Activated T-helper 1 cell treated with anti-CD3 and anti-CD28 coated beads, Interleukin-12 subunit alpha, Interleukin-12 subunit beta, Interleukin-2, Interleukin-4 antibody, amounts not matched to agents 30 ng/mL and 10 ng/mL and 1 ng/mL, durations not matched to agents 14 hours and 24 hours and 36 hours (primary cell): ENCODE data around the gene PLCB2. TPM values are rescaled to one million over a fixed set of nuclear protein-coding genes. Genes with fewer than 3 reads are reported as not detected.

Experiments
- DNase-seq: peaks from one replicate; pipeline ENCODE4 v3.0.0; 2021; ENCODE audit warnings: low spot score
- H3K27ac Mint-ChIP-seq: one replicate; pipeline ENCODE4 v1.8.0; 2021; ENCODE audit warnings: mild to moderate bottlenecking, mixed read lengths
- H3K27me3 Mint-ChIP-seq: one replicate; pipeline ENCODE4 v1.8.0; 2022; ENCODE audit warnings: mild to moderate bottlenecking, moderate library complexity, mixed read lengths; ENCODE audit not compliant: insufficient read depth
- H3K36me3 Mint-ChIP-seq: one replicate; pipeline ENCODE4 v1.8.0; 2021; ENCODE audit warnings: low read depth, mixed read lengths
- H3K4me1 Mint-ChIP-seq: one replicate; pipeline ENCODE4 v1.8.0; 2021; ENCODE audit warnings: low read depth, mixed read lengths
- H3K4me3 Mint-ChIP-seq: one replicate; pipeline ENCODE4 v1.8.0; 2021; ENCODE audit warnings: mild to moderate bottlenecking, moderate library complexity, mixed read lengths
- H3K9me3 Mint-ChIP-seq: one replicate; pipeline ENCODE4 v1.8.0; 2021; ENCODE audit warnings: mixed read lengths
- intact Hi-C: fragments of 100-400 bp; cut with micrococcal nuclease; formaldehyde crosslinking; loops from one replicate; pipeline ENCODE4 v1.15.1; 2024
- total RNA-seq: library from RNA; stranded (reverse); gene quantifications from 2 replicates; pipeline ENCODE4 v1.2.3, GENCODE V29; 2022

PLCB2 gene
- total RNA-seq, 1 donor from 2014 or later, result 88.5 TPM

GRCh38 chr15:40313531-40314398 is 6.0 kb upstream of the PLCB2 start:
- H3K4me3 Mint-ChIP-seq, result no peak overlapping the region
- H3K27ac Mint-ChIP-seq, result no peak overlapping the region
- no peaks in the 10 kb centered on the region for H3K36me3 Mint-ChIP-seq
- peaks cover 57% of the 10 kb centered on the region for H3K27me3 Mint-ChIP-seq
- DNase-seq, result no peak
- peaks cover 13% of the 10 kb centered on the region for H3K4me1 Mint-ChIP-seq
- intact Hi-C loops, result no loop called here
- H3K9me3 Mint-ChIP-seq, result no peaks in the 10 kb centered on the region

DNA sequence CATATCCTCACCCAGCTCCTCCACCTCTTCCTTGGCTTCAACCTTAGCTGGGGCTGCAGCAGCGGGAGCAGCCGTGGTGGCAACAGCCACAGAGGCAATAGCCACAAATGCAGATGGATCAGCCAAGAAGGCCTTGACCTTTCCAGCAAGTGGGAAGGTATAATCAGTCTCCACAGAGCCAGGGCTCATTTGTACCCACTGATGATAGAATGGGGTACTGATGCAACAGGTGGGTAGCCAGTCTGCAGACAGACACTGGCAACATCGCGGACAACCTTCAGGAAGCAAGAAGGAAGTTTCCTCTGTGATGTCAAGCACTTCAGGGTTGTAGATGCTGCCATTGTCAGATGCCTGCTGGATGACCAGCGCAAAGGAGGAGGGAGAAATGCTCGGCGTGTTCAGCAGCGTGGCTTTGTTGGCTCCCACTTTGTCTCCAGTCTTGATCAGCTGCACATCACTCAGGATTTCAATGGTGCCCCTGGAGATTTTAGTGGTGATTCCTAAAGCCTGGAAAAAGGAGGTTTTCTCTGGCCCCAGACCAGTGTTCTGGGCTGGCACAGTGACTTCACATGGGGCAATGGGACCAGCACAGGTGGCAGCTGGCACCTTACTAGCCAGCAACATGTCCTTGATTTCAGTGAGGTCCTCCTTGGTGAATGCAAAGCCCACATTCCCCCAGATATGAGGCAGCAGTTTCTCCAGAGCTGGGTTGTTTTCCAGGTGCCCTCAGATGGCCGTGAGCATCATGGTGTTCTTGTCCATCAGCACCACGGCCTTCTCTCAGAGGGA is 4.8 kb upstream of the PLCB2 start:
- Mint-ChIP-seq H3K27me3 (peaks cover 52% of the 10 kb centered on the region), H3K36me3 (no peaks in the 10 kb centered on the region), H3K27ac (no peak overlapping the region), H3K4me1 (peaks cover 19% of the 10 kb centered on the region), H3K9me3 (no peaks in the 10 kb centered on the region), H3K4me3 (no peak overlapping the region)
- DNase-seq, result no peak
- intact Hi-C loops, result no loop called here

- H3K4me1 Mint-ChIP-seq, result peaks cover 29% of the 10 kb centered on the region
- intact Hi-C loops, result loop anchor here (1.0 kb wide), 2 partner anchors 32 to 37 kb away; no protein-coding TSS in a partner anchor
These were observed 3.3 kb upstream of the PLCB2 start for GRCh38 chr15:40310993-40311392.

GRCh38 chr15:40310001-40310959 is 2.5 kb upstream of the PLCB2 start:
- Mint-ChIP-seq H3K36me3 (no peaks in the 10 kb centered on the region), H3K4me1 (peaks cover 34% of the 10 kb centered on the region), H3K27ac (peak overlapping the region; percentile 98), H3K9me3 (no peaks in the 10 kb centered on the region), H3K27me3 (peaks cover 38% of the 10 kb centered on the region), H3K4me3 (peak overlapping the region; percentile 92)
- intact Hi-C loops, result loop anchor here (1.0 kb wide), 2 partner anchors 31 to 36 kb away; no protein-coding TSS in a partner anchor
- peak; percentile 53 for DNase-seq

More at GRCh38 chr15:40310993-40311392, 3.3 kb upstream of the PLCB2 start:
- DNase-seq, result no peak
- Mint-ChIP-seq H3K4me3 (no peak overlapping the region), H3K9me3 (no peaks in the 10 kb centered on the region), H3K27ac (no peak overlapping the region), H3K27me3 (peaks cover 44% of the 10 kb centered on the region), H3K36me3 (no peaks in the 10 kb centered on the region)

GRCh38 chr15:40309344-40309862 is 1.7 kb upstream of the PLCB2 start:
- no peak for DNase-seq

GRCh38 chr15:40306908-40307307 is 827 bp downstream of the PLCB2 start:
- Mint-ChIP-seq H3K36me3 (peaks cover 10% of the 10 kb centered on the region), H3K27ac (peak overlapping the region; percentile 98), H3K4me3 (peak overlapping the region; percentile 92), H3K9me3 (no peaks in the 10 kb centered on the region), H3K4me1 (peaks cover 37% of the 10 kb centered on the region), H3K27me3 (peaks cover 10% of the 10 kb centered on the region)
- intact Hi-C loops, result loop anchor here (1.0 kb wide), 2 partner anchors 31 to 75 kb away; partner anchors contain the start of gene KNSTRN
- DNase-seq, result no peak

More at GRCh38 chr15:40309344-40309862, 1.7 kb upstream of the PLCB2 start:
- Mint-ChIP-seq H3K27ac (peak overlapping the region; percentile 98), H3K4me1 (peaks cover 37% of the 10 kb centered on the region), H3K27me3 (peaks cover 32% of the 10 kb centered on the region), H3K9me3 (no peaks in the 10 kb centered on the region), H3K4me3 (peak overlapping the region; percentile 92), H3K36me3 (no peaks in the 10 kb centered on the region)
- intact Hi-C loops, result no loop called here

- DNase-seq, result no peak
- H3K4me1 Mint-ChIP-seq, result peaks cover 37% of the 10 kb centered on the region
- peaks cover 8% of the 10 kb centered on the region for H3K27me3 Mint-ChIP-seq
- H3K36me3 Mint-ChIP-seq, result peaks cover 15% of the 10 kb centered on the region
- H3K9me3 Mint-ChIP-seq, result no peaks in the 10 kb centered on the region
- peak overlapping the region; percentile 92 for H3K4me3 Mint-ChIP-seq
- peak overlapping the region; percentile 98 for H3K27ac Mint-ChIP-seq
- intact Hi-C loops, result no loop called here
These were observed 1.4 kb downstream of the PLCB2 start for GRCh38 chr15:40306371-40306770.

GRCh38 chr15:40305281-40305680 is 2.5 kb downstream of the PLCB2 start:
- Mint-ChIP-seq H3K4me3 (no peak overlapping the region), H3K36me3 (peaks cover 23% of the 10 kb centered on the region), H3K4me1 (peaks cover 37% of the 10 kb centered on the region), H3K9me3 (no peaks in the 10 kb centered on the region), H3K27me3 (peaks cover 4% of the 10 kb centered on the region), H3K27ac (no peak overlapping the region)
- no peak for DNase-seq
- intact Hi-C loops, result no loop called here

GRCh38 chr15:40303576-40303975 is 4.2 kb downstream of the PLCB2 start:
- intact Hi-C loops, result no loop called here
- no peak overlapping the region for H3K27ac Mint-ChIP-seq
- H3K4me3 Mint-ChIP-seq, result no peak overlapping the region
- H3K36me3 Mint-ChIP-seq, result peaks cover 33% of the 10 kb centered on the region
- H3K27me3 Mint-ChIP-seq, result no peaks in the 10 kb centered on the region
- H3K4me1 Mint-ChIP-seq, result peaks cover 21% of the 10 kb centered on the region
- peaks cover 5% of the 10 kb centered on the region for H3K9me3 Mint-ChIP-seq
- no peak for DNase-seq

DNA sequence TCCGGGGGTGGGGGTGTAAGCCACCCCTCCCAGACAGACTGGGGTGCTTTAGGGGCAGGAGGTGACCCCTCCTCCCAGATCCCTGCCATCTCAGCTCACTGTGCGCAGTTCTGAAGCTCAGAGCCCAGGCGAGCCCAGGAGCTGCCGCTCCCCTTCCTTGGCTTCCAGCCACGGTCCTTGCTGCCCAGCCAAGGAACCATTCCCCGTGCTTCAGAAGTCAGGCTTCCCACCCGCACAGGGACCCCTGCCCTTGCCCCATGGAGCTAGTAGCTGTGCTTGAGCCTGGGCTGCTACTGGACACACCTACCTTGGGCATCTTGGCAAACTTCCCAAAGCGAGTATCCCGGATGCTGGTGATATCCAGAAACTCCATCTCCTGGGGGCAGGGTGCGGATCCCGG is 4.8 kb downstream of the PLCB2 start:
- Mint-ChIP-seq H3K4me1 (peaks cover 18% of the 10 kb centered on the region), H3K4me3 (no peak overlapping the region), H3K36me3 (peaks cover 33% of the 10 kb centered on the region), H3K27ac (no peak overlapping the region), H3K9me3 (peaks cover 5% of the 10 kb centered on the region), H3K27me3 (no peaks in the 10 kb centered on the region)
- DNase-seq, result no peak
- intact Hi-C loops, result no loop called here

DNA sequence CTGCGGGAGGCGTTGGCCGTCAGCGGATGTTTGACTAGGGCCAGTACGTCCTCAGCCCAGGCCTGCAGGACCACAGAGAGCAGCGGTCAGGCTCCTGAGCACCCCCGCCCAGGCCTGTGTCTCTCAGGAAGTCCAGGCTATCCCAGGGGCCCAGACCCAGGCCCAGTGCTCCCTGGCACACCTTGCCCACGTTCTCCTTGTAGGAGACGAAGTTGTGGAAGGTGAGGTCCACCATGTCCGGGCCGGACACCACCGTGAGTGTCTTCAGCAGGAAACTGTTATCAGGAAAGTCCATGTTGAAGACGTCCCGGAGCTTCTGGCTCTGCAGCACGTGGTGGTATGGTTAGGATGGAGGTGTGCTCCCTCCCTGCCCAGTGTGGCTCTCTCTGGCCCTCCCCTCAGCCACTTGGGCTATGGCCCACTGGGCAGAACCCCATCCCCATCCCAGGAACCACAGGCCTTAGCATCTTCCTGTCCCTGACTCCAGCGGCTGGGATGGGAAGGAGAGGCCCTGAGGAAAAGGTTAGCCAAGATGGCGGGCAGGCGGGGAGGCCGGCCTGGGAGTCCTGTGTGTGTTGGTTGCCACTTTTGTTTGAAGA is 5.3 kb downstream of the PLCB2 start:
- Mint-ChIP-seq H3K27me3 (no peaks in the 10 kb centered on the region), H3K4me3 (no peak overlapping the region), H3K36me3 (peaks cover 36% of the 10 kb centered on the region), H3K9me3 (peaks cover 5% of the 10 kb centered on the region), H3K4me1 (peaks cover 18% of the 10 kb centered on the region), H3K27ac (no peak overlapping the region)
- DNase-seq, result no peak
- intact Hi-C loops, result no loop called here
